ENCODE results near the gene CIB4. TPM values are rescaled to one million over a fixed set of nuclear protein-coding genes. Genes with fewer than 3 reads are reported as not detected.
A peak's percentile ranks its signal among the peaks of the same experiment; 100 is the strongest.

Gene CIB4
- total and polyA plus RNA-seq, 2 of the 13 experiments (the other 11 are each of a cell fraction or from before 2014, with no cell fraction given), result not detected

DNA sequence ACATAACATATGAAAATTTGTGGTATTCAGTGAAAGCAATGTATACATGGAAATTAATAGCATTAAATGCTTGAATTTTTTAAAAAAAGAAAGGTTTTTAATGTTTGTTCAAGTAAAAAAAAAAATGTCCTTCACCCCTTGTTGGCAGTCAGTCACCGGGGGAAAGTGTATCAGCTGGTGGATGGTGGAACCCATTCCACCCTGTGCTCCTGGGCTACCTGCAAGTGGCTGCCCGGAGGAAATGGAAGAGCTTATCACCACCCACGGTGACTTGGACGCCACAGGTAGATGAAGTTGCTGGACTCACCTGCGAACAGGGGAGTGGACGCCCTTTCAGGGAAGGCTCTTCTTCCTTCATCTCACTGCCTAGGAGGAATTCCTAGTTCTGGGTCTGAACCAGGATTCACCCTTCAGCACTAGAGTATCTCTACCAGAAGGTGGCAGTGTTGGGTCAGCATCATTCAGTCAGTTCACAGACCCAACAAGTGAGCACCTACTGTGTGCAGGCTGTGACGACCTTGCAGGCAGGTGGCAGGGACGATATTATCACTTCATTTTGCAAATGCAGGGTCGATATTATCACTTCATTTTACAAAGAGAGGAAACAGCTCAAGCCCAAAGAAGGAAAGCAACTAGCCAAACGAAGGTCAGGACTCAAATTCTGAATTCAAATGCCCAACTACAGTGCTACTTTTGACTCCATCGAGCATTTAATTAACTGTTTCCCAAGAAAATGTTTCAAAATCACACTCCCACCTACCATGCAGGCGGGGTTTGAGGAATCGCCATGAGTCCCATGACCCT lies 35.8 kb downstream of the CIB4 start (continued):
- TF ChIP-seq ZNF569 (CRISPR knock-in tag; IDR thresholded peaks at IDR 0.05; ENCODE audit: borderline replicate concordance) (no peak), ETV5 (CRISPR knock-in tag; IDR thresholded peaks at IDR 0.05; ENCODE audit: borderline replicate concordance) (0 out of 2 replicates have a peak, but pooled peaks have one; percentile 37), ZNF550 (CRISPR knock-in tag; IDR thresholded peaks at IDR 0.05; ENCODE audit: borderline replicate concordance) (0 out of 2 replicates have a peak, but pooled peaks have one; percentile 24), SP5 (CRISPR knock-in tag; IDR thresholded peaks at IDR 0.05; ENCODE audit: borderline replicate concordance, low read depth) (0 out of 2 replicates have a peak, but pooled peaks have one; percentile 13), ZNF12 (CRISPR knock-in tag; IDR thresholded peaks at IDR 0.05) (no peak), YEATS2 (CRISPR knock-in tag; IDR thresholded peaks at IDR 0.05; ENCODE audit: borderline replicate concordance) (no peak), FIP1L1 (IDR thresholded peaks at IDR 0.05; ENCODE audit: borderline replicate concordance, insufficient read depth, low read depth, low read length) (no peak), HDAC2 (CRISPR knock-in tag; IDR thresholded peaks at IDR 0.05) (peak; percentile 27; the same call in 1 of the 2 replicates)
- TF ChIP-seq, protein P1, sequence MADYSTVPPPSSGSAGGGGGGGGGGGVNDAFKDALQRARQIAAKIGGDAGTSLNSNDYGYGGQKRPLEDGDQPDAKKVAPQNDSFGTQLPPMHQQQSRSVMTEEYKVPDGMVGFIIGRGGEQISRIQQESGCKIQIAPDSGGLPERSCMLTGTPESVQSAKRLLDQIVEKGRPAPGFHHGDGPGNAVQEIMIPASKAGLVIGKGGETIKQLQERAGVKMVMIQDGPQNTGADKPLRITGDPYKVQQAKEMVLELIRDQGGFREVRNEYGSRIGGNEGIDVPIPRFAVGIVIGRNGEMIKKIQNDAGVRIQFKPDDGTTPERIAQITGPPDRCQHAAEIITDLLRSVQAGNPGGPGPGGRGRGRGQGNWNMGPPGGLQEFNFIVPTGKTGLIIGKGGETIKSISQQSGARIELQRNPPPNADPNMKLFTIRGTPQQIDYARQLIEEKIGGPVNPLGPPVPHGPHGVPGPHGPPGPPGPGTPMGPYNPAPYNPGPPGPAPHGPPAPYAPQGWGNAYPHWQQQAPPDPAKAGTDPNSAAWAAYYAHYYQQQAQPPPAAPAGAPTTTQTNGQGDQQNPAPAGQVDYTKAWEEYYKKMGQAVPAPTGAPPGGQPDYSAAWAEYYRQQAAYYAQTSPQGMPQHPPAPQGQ (CRISPR knock-in tag; IDR thresholded peaks at IDR 0.05; ENCODE audit: borderline replicate concordance), result no peak
- TF ChIP-seq, protein P2, sequence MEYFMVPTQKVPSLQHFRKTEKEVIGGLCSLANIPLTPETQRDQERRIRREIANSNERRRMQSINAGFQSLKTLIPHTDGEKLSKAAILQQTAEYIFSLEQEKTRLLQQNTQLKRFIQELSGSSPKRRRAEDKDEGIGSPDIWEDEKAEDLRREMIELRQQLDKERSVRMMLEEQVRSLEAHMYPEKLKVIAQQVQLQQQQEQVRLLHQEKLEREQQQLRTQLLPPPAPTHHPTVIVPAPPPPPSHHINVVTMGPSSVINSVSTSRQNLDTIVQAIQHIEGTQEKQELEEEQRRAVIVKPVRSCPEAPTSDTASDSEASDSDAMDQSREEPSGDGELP (IDR thresholded peaks at IDR 0.05; ENCODE audit: borderline replicate concordance, low read depth), result no peak
- TF ChIP-seq, protein P3, sequence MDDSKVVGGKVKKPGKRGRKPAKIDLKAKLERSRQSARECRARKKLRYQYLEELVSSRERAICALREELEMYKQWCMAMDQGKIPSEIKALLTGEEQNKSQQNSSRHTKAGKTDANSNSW (CRISPR knock-in tag; IDR thresholded peaks at IDR 0.05; ENCODE audit: borderline replicate concordance), result no peak
- TF ChIP-seq, protein P4, sequence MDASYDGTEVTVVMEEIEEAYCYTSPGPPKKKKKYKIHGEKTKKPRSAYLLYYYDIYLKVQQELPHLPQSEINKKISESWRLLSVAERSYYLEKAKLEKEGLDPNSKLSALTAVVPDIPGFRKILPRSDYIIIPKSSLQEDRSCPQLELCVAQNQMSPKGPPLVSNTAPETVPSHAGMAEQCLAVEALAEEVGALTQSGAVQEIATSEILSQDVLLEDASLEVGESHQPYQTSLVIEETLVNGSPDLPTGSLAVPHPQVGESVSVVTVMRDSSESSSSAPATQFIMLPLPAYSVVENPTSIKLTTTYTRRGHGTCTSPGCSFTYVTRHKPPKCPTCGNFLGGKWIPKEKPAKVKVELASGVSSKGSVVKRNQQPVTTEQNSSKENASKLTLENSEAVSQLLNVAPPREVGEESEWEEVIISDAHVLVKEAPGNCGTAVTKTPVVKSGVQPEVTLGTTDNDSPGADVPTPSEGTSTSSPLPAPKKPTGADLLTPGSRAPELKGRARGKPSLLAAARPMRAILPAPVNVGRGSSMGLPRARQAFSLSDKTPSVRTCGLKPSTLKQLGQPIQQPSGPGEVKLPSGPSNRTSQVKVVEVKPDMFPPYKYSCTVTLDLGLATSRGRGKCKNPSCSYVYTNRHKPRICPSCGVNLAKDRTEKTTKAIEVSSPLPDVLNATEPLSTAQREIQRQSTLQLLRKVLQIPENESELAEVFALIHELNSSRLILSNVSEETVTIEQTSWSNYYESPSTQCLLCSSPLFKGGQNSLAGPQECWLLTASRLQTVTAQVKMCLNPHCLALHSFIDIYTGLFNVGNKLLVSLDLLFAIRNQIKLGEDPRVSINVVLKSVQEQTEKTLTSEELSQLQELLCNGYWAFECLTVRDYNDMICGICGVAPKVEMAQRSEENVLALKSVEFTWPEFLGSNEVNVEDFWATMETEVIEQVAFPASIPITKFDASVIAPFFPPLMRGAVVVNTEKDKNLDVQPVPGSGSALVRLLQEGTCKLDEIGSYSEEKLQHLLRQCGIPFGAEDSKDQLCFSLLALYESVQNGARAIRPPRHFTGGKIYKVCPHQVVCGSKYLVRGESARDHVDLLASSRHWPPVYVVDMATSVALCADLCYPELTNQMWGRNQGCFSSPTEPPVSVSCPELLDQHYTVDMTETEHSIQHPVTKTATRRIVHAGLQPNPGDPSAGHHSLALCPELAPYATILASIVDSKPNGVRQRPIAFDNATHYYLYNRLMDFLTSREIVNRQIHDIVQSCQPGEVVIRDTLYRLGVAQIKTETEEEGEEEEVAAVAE (CRISPR knock-in tag; IDR thresholded peaks at IDR 0.05; ENCODE audit: borderline replicate concordance), result 0 out of 2 replicates have a peak, but pooled peaks have one; percentile 43
- TF ChIP-seq, protein P5, sequence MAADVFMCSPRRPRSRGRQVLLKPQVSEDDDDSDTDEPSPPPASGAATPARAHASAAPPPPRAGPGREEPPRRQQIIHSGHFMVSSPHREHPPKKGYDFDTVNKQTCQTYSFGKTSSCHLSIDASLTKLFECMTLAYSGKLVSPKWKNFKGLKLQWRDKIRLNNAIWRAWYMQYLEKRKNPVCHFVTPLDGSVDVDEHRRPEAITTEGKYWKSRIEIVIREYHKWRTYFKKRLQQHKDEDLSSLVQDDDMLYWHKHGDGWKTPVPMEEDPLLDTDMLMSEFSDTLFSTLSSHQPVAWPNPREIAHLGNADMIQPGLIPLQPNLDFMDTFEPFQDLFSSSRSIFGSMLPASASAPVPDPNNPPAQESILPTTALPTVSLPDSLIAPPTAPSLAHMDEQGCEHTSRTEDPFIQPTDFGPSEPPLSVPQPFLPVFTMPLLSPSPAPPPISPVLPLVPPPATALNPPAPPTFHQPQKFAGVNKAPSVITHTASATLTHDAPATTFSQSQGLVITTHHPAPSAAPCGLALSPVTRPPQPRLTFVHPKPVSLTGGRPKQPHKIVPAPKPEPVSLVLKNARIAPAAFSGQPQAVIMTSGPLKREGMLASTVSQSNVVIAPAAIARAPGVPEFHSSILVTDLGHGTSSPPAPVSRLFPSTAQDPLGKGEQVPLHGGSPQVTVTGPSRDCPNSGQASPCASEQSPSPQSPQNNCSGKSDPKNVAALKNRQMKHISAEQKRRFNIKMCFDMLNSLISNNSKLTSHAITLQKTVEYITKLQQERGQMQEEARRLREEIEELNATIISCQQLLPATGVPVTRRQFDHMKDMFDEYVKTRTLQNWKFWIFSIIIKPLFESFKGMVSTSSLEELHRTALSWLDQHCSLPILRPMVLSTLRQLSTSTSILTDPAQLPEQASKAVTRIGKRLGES (CRISPR knock-in tag; IDR thresholded peaks at IDR 0.05; ENCODE audit: borderline replicate concordance), result no peak
- TF ChIP-seq, protein P6, sequence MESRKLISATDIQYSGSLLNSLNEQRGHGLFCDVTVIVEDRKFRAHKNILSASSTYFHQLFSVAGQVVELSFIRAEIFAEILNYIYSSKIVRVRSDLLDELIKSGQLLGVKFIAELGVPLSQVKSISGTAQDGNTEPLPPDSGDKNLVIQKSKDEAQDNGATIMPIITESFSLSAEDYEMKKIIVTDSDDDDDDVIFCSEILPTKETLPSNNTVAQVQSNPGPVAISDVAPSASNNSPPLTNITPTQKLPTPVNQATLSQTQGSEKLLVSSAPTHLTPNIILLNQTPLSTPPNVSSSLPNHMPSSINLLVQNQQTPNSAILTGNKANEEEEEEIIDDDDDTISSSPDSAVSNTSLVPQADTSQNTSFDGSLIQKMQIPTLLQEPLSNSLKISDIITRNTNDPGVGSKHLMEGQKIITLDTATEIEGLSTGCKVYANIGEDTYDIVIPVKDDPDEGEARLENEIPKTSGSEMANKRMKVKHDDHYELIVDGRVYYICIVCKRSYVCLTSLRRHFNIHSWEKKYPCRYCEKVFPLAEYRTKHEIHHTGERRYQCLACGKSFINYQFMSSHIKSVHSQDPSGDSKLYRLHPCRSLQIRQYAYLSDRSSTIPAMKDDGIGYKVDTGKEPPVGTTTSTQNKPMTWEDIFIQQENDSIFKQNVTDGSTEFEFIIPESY (CRISPR knock-in tag; IDR thresholded peaks at IDR 0.05), result no peak

Data from HepG2 (cell line).